ENCODE results near the gene IWS1.

IWS1 gene

GRCh38 chr2:127526132-127527000 is at the start of gene IWS1:
IWS1 (minus strand) TSS chr2:127526489; CDS start chr2:127526208, 281 bp downstream.
- TF ChIP-seq GATA2 (IDR thresholded peaks at IDR 0.05; ENCODE audit: low read depth, low read length) (no peak), GATA3 (IDR thresholded peaks at IDR 0.05; ENCODE audit: low read depth, low read length) (no peak)

DNA sequence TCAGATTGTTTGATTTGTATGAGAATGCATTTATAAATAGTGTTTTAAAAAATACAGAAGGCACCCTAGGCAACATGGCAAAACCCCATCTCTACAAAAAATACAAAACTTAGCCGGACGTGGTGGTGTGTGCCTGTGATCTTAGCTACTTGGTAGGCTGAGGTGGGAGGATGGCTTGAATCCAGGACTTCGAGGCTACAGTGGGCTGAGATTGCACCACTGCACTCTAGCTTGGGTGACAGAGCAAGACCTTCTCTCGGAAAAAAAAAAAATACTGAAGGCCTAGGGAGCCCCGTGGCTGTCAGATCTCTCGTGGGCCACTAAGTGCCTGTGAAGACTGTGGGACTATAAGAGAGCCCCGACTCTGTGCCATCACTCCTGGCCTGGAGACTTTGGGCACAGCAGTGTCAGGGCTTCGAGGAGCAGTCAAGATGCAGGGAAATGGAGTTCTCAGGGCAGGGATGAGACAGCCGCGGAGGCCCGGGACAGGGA is 49.7 kb upstream of the IWS1 start:
- TF ChIP-seq GATA2 (IDR thresholded peaks at IDR 0.05; ENCODE audit: low read depth, low read length) (no peak), GATA3 (IDR thresholded peaks at IDR 0.05; ENCODE audit: low read depth, low read length) (no peak)

DNA sequence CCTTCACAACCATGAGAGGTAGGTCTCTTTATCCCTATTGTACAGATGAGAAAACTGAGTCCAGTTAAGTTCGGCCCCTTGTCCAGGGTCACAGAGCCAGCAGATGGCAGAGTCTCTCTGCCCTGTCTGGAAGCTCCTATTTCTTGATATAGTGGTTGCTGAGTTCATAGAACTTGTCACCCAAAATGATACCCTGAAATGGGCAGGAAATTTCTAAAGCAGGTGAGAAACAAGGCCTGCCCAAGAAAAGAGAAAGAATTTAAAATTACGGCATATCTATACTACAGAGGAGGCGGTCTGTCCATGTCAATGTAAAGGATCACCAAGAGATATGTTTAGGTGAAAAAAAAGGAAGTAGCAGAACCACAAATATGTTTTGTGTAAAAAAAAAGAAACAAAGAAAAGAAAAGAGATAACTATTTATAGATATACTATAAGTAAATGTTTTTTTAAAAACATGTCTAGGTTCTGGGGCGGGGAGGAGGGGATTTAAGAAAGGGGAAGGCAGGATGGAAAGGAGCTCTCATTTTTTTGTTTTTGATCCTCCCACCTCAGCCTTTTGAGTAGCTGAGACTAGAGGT is 49.0 kb upstream of the IWS1 start:
- TF ChIP-seq GATA3 (IDR thresholded peaks at IDR 0.05; ENCODE audit: low read depth, low read length) (no peak), GATA2 (IDR thresholded peaks at IDR 0.05; ENCODE audit: low read depth, low read length) (no peak)

DNA sequence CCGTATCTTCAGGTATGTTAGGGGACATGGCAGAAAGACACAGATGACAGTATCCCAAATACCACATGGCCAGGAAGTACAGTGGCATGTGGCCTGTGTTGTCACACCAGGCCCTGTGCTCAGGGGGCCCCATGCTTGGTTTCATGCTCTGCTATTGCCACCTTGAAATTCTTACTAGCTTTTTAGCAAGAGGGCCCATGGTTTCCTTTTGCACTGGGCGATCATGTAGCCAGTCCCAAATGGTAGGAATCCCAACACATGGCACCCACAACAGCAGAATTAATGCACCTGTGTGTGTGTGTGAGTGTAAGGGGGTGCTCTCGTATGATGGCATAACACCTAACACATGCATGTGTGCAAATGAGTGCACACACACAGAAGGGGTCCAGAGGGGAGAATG is 48.4 kb upstream of the IWS1 start:
- TF ChIP-seq GATA3 (IDR thresholded peaks at IDR 0.05; ENCODE audit: low read depth, low read length) (no peak), GATA2 (IDR thresholded peaks at IDR 0.05; ENCODE audit: low read depth, low read length) (no peak)

GRCh38 chr2:127573771-127574170 is 47.5 kb upstream of the IWS1 start:
- TF ChIP-seq GATA3 (IDR thresholded peaks at IDR 0.05; ENCODE audit: low read depth, low read length), result no peak
- TF ChIP-seq GATA2 (IDR thresholded peaks at IDR 0.05; ENCODE audit: low read depth, low read length), result no peak

DNA sequence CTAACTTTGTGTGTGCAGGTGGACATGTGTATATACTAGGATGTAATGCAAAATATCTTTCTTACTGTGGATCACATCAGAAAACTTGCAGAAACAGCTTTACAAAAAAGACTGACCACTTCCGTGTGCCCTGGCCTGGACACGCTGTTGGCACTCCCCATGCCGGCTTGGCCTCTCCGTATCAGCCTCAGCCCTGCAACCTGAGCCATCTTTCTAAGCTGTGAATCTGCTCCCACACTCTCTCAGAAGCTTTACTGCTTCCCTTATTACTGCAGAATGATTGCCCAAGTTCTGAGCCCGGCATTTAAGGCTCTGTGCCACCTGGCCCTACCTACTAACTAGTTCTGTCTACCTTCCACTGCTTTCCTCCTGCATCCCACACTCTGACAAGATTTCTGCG is 47.0 kb upstream of the IWS1 start:
- no peak for TF ChIP-seq GATA3 (IDR thresholded peaks at IDR 0.05; ENCODE audit: low read depth, low read length)
- TF ChIP-seq GATA2 (IDR thresholded peaks at IDR 0.05; ENCODE audit: low read depth, low read length), result no peak

GRCh38 chr2:127572841-127573240 is 46.6 kb upstream of the IWS1 start:
- TF ChIP-seq GATA3 (IDR thresholded peaks at IDR 0.05; ENCODE audit: low read depth, low read length) (no peak), GATA2 (IDR thresholded peaks at IDR 0.05; ENCODE audit: low read depth, low read length) (no peak)

DNA sequence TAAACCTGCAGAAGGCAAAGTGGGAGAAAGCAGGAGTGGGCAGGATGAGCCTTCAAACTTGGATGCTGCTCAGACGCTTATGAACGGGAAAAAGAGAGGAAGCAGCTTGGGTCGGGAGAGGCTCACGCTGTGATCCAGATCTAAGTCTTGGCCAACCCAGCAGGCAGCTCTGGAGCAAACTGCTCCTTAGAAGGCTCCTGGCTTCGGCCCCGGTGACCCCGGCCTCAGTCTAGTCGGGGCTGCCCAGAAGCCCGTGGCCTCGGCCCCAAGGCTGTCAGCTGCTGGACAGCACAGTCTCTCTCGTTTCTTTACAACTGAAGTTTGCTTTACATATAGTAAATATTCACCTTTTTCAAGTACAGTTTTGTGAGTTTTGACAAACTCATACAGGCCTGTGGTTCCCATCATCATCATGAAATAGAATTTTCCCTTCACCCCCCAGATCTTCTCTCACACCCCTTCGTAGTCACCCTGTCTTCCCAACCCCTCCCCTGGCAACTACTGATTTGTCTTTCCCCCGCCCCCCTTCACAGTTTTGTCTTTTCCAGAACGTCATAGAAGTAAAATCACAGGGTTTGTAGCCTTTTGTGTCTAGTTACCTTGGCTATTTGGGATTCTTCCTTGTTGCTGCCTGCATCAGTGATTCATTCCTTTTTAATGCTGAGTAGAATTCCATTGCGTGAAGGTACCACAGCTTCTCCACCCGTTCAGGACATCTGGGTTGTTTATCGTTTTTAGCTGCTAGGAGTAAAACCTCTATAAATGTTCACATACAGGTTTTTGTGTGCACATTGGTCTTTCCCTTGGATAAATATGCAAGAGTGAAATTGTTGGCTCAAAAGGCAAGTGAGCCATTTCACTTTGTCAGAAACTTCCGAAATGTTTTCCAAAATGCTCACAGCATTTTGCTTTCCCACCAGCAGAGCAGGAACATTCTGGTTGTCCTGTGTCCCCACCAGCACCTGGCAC is 44.3 kb upstream of the IWS1 start:
- TF ChIP-seq GATA2 (IDR thresholded peaks at IDR 0.05; ENCODE audit: low read depth, low read length) (no peak), GATA3 (IDR thresholded peaks at IDR 0.05; ENCODE audit: low read depth, low read length) (no peak)

DNA sequence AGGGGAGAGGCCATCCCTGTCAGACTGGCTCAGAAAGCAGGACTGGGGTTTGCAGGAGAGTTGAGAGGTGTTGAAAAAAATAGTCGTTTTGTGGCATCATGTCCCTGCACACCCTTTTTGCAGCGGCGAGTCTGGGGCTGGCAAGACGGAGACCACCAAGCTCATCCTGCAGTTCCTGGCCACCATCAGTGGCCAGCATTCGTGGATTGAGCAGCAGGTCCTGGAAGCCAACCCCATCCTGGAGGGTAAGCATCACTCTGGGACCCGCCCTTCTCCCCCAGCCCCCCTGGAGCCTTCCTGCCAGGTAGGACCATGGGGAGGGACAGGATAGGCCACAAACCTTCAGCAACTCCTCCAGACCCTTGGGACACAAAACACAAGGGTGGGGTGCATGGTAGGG is 43.4 kb upstream of the IWS1 start:
- no peak for TF ChIP-seq GATA3 (IDR thresholded peaks at IDR 0.05; ENCODE audit: low read depth, low read length)
- no peak for TF ChIP-seq GATA2 (IDR thresholded peaks at IDR 0.05; ENCODE audit: low read depth, low read length)

GRCh38 chr2:127568128-127568527 is 41.8 kb upstream of the IWS1 start:
- TF ChIP-seq GATA3 (IDR thresholded peaks at IDR 0.05; ENCODE audit: low read depth, low read length) (no peak), GATA2 (IDR thresholded peaks at IDR 0.05; ENCODE audit: low read depth, low read length) (no peak)

GRCh38 chr2:127567351-127567854 is 41.1 kb upstream of the IWS1 start:
- no peak for TF ChIP-seq GATA3 (IDR thresholded peaks at IDR 0.05; ENCODE audit: low read depth, low read length)
- no peak for TF ChIP-seq GATA2 (IDR thresholded peaks at IDR 0.05; ENCODE audit: low read depth, low read length)

DNA sequence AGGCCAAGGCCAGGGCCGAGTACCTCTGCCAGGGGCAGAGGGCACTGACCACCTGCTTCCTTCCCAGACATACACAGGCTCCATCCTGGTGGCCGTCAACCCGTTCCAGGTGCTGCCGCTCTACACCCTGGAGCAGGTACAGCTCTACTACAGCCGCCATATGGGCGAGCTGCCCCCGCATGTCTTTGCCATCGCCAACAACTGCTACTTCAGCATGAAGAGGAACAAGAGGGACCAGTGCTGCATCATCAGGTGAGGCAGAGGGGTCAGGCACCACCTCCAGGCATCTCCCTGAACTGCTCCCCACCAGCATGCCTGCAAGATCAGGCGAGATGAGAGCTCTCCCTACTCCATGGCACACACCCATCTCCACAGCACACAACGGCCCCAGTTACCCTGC is 40.3 kb upstream of the IWS1 start:
- TF ChIP-seq GATA3 (IDR thresholded peaks at IDR 0.05; ENCODE audit: low read depth, low read length) (no peak), GATA2 (IDR thresholded peaks at IDR 0.05; ENCODE audit: low read depth, low read length) (no peak)

DNA sequence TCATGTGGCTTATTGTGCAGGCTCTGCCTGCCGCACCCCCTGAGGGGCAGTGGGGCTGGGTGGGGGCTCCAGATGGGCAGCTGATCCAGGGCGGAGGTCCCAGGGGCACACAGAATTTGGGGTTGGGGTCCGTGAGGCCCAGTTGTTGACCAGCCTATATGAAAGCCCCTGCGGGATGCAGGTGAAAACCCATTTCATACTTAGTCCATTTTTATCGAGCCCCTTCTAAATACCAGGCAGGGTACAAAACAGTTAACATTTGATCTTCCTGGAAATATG is 39.8 kb upstream of the IWS1 start:
- no peak for TF ChIP-seq GATA2 (IDR thresholded peaks at IDR 0.05; ENCODE audit: low read depth, low read length)
- no peak for TF ChIP-seq GATA3 (IDR thresholded peaks at IDR 0.05; ENCODE audit: low read depth, low read length)
